ENCODE results near the gene MGAT5B.
A peak's percentile ranks its signal among the peaks of the same experiment; 100 is the strongest.
"Not testable (repeated sequence)": the region's sequence is repeated elsewhere in the genome, so short reads cannot be mapped to it uniquely, and the experiment has no call there.

MGAT5B gene

GRCh38 chr17:76849160-76849559, 19.0 kb upstream of the MGAT5B start:
- not testable (repeated sequence) for H3K4me3 ChIP-seq (ENCODE audit: low read depth, low read length); H3K4me1 ChIP-seq (ENCODE audit: control insufficient read depth, insufficient read depth, low read length)

GRCh38 chr17:76852843-76853242, 15.4 kb upstream of the MGAT5B start:
- Histone ChIP-seq H3K4me3 (ENCODE audit: low read depth, low read length) (no peak overlapping the region), H3K27me3 (ENCODE audit: control insufficient read depth, insufficient read depth, low read length) (no peaks in the 10 kb centered on the region), H3K9me3 (ENCODE audit: control insufficient read depth, insufficient read depth, low read length) (no peaks in the 10 kb centered on the region), H3K27ac (ENCODE audit: low read depth, low read length) (no peak overlapping the region), H3K4me1 (ENCODE audit: control insufficient read depth, insufficient read depth, low read length) (no peaks in the 10 kb centered on the region), H3K36me3 (ENCODE audit: control insufficient read depth, insufficient read depth, low read length) (no peaks in the 10 kb centered on the region), H3K9ac (ENCODE audit: low read depth, low read length) (no peak overlapping the region)

More at GRCh38 chr17:76849160-76849559, 19.0 kb upstream of the MGAT5B start:
- H3K9ac ChIP-seq (ENCODE audit: low read depth, low read length); H3K27ac ChIP-seq (ENCODE audit: low read depth, low read length); H3K27me3 ChIP-seq (ENCODE audit: control insufficient read depth, insufficient read depth, low read length); H3K9me3 ChIP-seq (ENCODE audit: control insufficient read depth, insufficient read depth, low read length); H3K36me3 ChIP-seq (ENCODE audit: control insufficient read depth, insufficient read depth, low read length): not testable (repeated sequence)

GRCh38 chr17:76855105-76855504, 13.1 kb upstream of the MGAT5B start:
- Histone ChIP-seq H3K36me3 (ENCODE audit: control insufficient read depth, insufficient read depth, low read length) (no peaks in the 10 kb centered on the region), H3K4me1 (ENCODE audit: control insufficient read depth, insufficient read depth, low read length) (no peaks in the 10 kb centered on the region), H3K9me3 (ENCODE audit: control insufficient read depth, insufficient read depth, low read length) (no peaks in the 10 kb centered on the region), H3K27me3 (ENCODE audit: control insufficient read depth, insufficient read depth, low read length) (no peaks in the 10 kb centered on the region), H3K27ac (ENCODE audit: low read depth, low read length) (no peak overlapping the region), H3K9ac (ENCODE audit: low read depth, low read length) (no peak overlapping the region), H3K4me3 (ENCODE audit: low read depth, low read length) (no peak overlapping the region)

- H3K9ac ChIP-seq (ENCODE audit: low read depth, low read length), result no peak overlapping the region
- H3K4me1 ChIP-seq (ENCODE audit: control insufficient read depth, insufficient read depth, low read length), result no peaks in the 10 kb centered on the region
- H3K27me3 ChIP-seq (ENCODE audit: control insufficient read depth, insufficient read depth, low read length), result peaks cover 8% of the 10 kb centered on the region; the same call in 1 of the 2 replicates
- no peak overlapping the region for H3K4me3 ChIP-seq (ENCODE audit: low read depth, low read length)
- no peaks in the 10 kb centered on the region for H3K36me3 ChIP-seq (ENCODE audit: control insufficient read depth, insufficient read depth, low read length)
- no peak overlapping the region for H3K27ac ChIP-seq (ENCODE audit: low read depth, low read length)
- H3K9me3 ChIP-seq (ENCODE audit: control insufficient read depth, insufficient read depth, low read length), result no peaks in the 10 kb centered on the region
These were observed 6.1 kb upstream of the MGAT5B start for GRCh38 chr17:76862079-76862478.

DNA sequence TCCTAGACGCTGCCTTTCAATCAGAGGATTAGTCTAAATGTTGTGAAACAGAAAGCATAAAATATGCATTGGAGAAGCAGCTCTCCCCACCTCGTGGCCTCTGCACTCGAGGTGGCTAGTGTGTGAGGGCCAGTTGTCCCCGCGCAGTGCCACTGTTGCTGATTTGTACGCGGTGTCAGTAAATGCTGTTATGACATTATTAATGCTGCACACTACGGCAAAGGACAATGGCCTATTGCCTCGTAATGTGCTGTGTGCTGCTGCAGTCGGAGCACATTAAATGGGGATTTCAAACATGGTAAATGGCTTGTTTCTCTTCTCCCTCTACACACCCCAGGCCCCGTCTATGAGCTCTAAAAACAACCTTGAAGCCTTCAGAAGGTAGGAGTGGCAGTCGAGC, 5.7 kb upstream of the MGAT5B start:
- H3K36me3 ChIP-seq (ENCODE audit: control insufficient read depth, insufficient read depth, low read length), result no peaks in the 10 kb centered on the region
- no peaks in the 10 kb centered on the region for H3K9me3 ChIP-seq (ENCODE audit: control insufficient read depth, insufficient read depth, low read length)
- H3K4me3 ChIP-seq (ENCODE audit: low read depth, low read length), result no peak overlapping the region
- peaks cover 9% of the 10 kb centered on the region; the same call in 1 of the 2 replicates for H3K27me3 ChIP-seq (ENCODE audit: control insufficient read depth, insufficient read depth, low read length)
- H3K4me1 ChIP-seq (ENCODE audit: control insufficient read depth, insufficient read depth, low read length), result peaks cover 2% of the 10 kb centered on the region
- no peak overlapping the region for H3K9ac ChIP-seq (ENCODE audit: low read depth, low read length)
- no peak overlapping the region for H3K27ac ChIP-seq (ENCODE audit: low read depth, low read length)

GRCh38 chr17:76864024-76864423, 4.2 kb upstream of the MGAT5B start:
- Histone ChIP-seq H3K4me1 (ENCODE audit: control insufficient read depth, insufficient read depth, low read length) (peaks cover 7% of the 10 kb centered on the region), H3K9me3 (ENCODE audit: control insufficient read depth, insufficient read depth, low read length) (no peaks in the 10 kb centered on the region), H3K27ac (ENCODE audit: low read depth, low read length) (no peak overlapping the region), H3K27me3 (ENCODE audit: control insufficient read depth, insufficient read depth, low read length) (peaks cover 14% of the 10 kb centered on the region), H3K4me3 (ENCODE audit: low read depth, low read length) (no peak overlapping the region), H3K36me3 (ENCODE audit: control insufficient read depth, insufficient read depth, low read length) (no peaks in the 10 kb centered on the region), H3K9ac (ENCODE audit: low read depth, low read length) (no peak overlapping the region)

DNA sequence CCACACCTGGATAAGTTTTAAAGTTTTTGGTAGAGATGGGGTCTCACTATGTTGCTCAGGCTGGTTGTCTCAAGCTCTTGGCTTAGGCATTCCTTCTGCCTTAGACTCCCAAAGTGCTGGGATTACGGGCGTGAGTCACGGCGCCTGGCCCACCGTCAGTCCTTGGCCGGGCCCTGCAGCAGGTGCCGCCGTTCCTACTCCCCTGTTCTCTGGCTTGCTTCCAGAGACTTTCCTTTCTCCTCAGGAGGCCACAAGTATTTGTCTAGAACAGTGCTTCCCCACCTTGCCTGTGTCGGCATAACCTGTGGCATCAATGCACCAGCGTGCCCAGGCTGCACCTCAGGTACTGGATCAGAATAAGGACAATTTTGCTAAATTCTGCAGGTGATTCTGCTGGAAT, 3.0 kb upstream of the MGAT5B start:
- no peak overlapping the region for H3K27ac ChIP-seq (ENCODE audit: low read depth, low read length)
- peaks cover 26% of the 10 kb centered on the region for H3K27me3 ChIP-seq (ENCODE audit: control insufficient read depth, insufficient read depth, low read length)
- no peaks in the 10 kb centered on the region for H3K36me3 ChIP-seq (ENCODE audit: control insufficient read depth, insufficient read depth, low read length)
- peaks cover 7% of the 10 kb centered on the region for H3K4me1 ChIP-seq (ENCODE audit: control insufficient read depth, insufficient read depth, low read length)
- H3K9me3 ChIP-seq (ENCODE audit: control insufficient read depth, insufficient read depth, low read length), result no peaks in the 10 kb centered on the region
- H3K4me3 ChIP-seq (ENCODE audit: low read depth, low read length), result no peak overlapping the region
- H3K9ac ChIP-seq (ENCODE audit: low read depth, low read length), result no peak overlapping the region

DNA sequence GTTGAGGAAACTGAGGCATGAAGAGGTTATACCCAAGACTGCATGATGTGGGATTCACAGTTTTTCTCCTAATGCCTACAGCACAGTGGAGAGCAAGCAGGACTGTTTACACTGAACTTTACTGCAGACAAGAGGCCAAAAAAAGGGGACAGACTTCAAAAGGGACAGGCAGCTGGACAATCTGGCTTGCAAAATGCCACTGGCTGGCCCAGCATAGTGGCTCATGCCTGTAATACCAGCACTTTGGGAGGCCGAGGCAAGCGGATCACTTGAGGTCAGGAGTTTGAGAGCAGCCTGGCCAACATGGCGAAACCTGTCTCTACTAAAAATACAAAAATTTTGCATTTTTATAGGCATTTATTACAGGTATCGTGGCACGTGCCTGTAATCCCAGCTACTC, 2.0 kb upstream of the MGAT5B start:
- Histone ChIP-seq H3K27me3 (ENCODE audit: control insufficient read depth, insufficient read depth, low read length) (peaks cover 30% of the 10 kb centered on the region), H3K4me3 (ENCODE audit: low read depth, low read length) (no peak overlapping the region), H3K36me3 (ENCODE audit: control insufficient read depth, insufficient read depth, low read length) (no peaks in the 10 kb centered on the region), H3K9me3 (ENCODE audit: control insufficient read depth, insufficient read depth, low read length) (no peaks in the 10 kb centered on the region), H3K9ac (ENCODE audit: low read depth, low read length) (no peak overlapping the region), H3K4me1 (ENCODE audit: control insufficient read depth, insufficient read depth, low read length) (peaks cover 7% of the 10 kb centered on the region), H3K27ac (ENCODE audit: low read depth, low read length) (no peak overlapping the region)

DNA sequence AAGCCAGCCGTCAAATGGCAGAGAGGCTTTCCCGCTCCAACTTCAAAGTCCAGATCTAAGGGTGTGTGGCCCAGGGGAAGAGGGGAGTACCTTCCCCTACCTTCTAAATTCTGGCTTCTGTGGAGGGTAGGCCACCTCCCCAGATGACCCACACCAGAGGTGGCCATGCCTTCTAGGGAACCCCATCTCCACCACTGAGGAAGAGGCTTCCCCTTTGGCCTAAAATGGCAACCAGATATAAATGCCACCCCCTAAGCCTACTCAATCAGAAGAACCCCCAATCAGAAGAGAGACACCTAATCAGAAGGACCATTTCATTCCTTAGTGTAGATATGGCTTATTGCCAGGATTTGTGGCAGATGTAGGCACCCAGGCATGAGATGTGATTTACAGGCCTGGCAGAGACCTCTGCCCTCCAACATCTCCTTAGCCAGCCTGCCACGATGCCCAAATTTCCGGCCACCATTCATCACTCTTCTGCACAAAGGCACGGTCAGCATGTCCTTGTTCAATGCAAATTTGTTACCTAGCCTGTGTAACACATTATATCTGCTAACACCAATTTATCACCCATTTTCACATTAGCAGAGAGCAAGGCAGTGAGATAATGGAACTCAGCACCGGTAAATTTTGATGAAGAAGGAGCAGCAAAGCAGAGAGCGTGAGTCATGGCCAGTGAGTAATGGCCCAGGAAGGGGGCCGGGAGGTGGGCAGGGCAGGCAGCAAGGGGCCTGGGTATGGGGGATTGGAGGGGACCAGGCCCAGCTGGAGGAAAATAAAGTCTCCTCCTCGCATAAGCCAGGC, 1.2 kb upstream of the MGAT5B start:
- Histone ChIP-seq H3K9me3 (ENCODE audit: control insufficient read depth, insufficient read depth, low read length) (no peaks in the 10 kb centered on the region), H3K4me1 (ENCODE audit: control insufficient read depth, insufficient read depth, low read length) (peaks cover 7% of the 10 kb centered on the region), H3K4me3 (ENCODE audit: low read depth, low read length) (no peak overlapping the region), H3K27me3 (ENCODE audit: control insufficient read depth, insufficient read depth, low read length) (peaks cover 30% of the 10 kb centered on the region), H3K27ac (ENCODE audit: low read depth, low read length) (peak overlapping the region; percentile 15), H3K36me3 (ENCODE audit: control insufficient read depth, insufficient read depth, low read length) (no peaks in the 10 kb centered on the region), H3K9ac (ENCODE audit: low read depth, low read length) (no peak overlapping the region)

- H3K9me3 ChIP-seq (ENCODE audit: control insufficient read depth, insufficient read depth, low read length), result no peaks in the 10 kb centered on the region
These were observed 527 bp upstream of the MGAT5B start for GRCh38 chr17:76867578-76868175.

DNA sequence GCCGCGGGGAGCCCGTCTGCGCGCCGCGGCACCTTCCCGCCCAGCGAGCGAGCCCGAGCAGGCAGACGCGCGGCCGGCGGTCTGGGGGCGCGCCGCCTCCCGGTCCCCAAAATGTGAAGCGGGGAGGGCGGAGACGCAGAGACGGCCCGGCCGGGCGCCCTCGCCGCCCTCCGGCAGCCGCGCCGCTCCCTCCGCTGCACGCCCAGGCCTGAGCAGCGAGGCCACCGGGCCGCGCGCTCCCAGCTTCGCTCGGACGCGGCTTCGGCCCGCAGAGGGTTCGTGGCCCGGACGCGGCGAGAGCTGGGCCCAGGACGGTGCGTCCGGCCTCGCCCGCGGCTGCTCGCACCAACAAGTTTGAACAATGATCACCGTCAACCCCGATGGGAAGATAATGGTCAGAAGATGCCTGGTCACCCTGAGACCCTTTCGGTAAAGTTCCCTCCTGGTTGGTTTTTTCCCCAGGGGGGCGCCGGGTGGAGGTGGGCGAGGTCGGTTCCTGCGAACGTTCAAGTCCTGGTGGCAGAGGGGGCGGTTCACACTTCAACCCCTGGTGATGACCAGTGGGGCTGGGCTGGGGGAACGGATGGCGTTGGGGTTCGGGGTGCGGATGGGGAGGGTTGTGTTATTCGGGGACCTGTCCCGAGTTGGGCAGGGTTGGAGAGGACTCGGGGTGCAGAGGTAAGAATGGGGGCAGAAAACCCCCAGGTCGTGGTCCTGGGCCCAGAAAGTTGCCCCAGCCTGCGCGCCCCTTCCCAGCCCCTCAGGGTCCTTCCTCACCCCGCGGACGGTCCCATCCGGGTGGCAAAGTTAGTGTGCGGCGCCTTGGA, 678 bp downstream of the MGAT5B start:
- peak overlapping the region; percentile 66 for H3K4me3 ChIP-seq (ENCODE audit: low read depth, low read length)
- no peaks in the 10 kb centered on the region for H3K9me3 ChIP-seq (ENCODE audit: control insufficient read depth, insufficient read depth, low read length)
- no peak overlapping the region for H3K27ac ChIP-seq (ENCODE audit: low read depth, low read length)
- no peaks in the 10 kb centered on the region for H3K36me3 ChIP-seq (ENCODE audit: control insufficient read depth, insufficient read depth, low read length)
- peaks cover 7% of the 10 kb centered on the region for H3K4me1 ChIP-seq (ENCODE audit: control insufficient read depth, insufficient read depth, low read length)
- H3K9ac ChIP-seq (ENCODE audit: low read depth, low read length), result no peak overlapping the region
- peaks cover 30% of the 10 kb centered on the region for H3K27me3 ChIP-seq (ENCODE audit: control insufficient read depth, insufficient read depth, low read length)

More at GRCh38 chr17:76867578-76868175, 527 bp upstream of the MGAT5B start:
- Histone ChIP-seq H3K4me3 (ENCODE audit: low read depth, low read length) (peak overlapping the region; percentile 47), H3K9ac (ENCODE audit: low read depth, low read length) (no peak overlapping the region), H3K4me1 (ENCODE audit: control insufficient read depth, insufficient read depth, low read length) (peaks cover 7% of the 10 kb centered on the region), H3K27me3 (ENCODE audit: control insufficient read depth, insufficient read depth, low read length) (peaks cover 30% of the 10 kb centered on the region), H3K27ac (ENCODE audit: low read depth, low read length) (peak overlapping the region; percentile 15), H3K36me3 (ENCODE audit: control insufficient read depth, insufficient read depth, low read length) (no peaks in the 10 kb centered on the region)
